NCI-H2107 treated with DMSO at 0.1 percent for 48 hours (cell line): Measurements from ENCODE around the gene PCBD1.

ENCODE experiments used
- DNase-seq: peaks from one replicate; lab custom pipeline; 2025; ENCODE audit not compliant: unreplicated experiment; lab: John Stamatoyannopoulos, UW

PCBD1 gene

DNA sequence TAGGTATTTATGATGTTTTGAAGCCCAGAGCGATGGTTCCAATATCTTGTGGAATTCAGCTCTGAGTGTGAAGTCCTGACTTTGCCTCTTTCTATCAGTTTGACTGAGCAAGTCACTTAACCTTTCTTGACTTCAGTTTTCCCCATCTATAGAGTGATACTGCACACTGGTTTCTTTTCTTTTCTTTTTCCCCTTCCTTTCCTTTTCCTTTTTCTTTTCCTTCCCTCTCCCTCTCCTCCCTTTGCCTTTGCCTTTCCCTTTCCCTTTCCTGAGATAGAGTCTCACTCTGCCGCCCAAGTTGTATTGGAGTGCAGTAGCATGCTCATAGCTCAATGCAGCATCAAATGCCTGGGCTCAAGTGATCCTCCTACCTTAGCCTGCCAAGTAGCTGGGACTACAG, 52.0 kb downstream of the PCBD1 start:
- no peak for DNase-seq

- DNase-seq = no peak
Measured at GRCh38 chr10:70834441-70835151, 53.8 kb downstream of the PCBD1 start.

GRCh38 chr10:70834021-70834420, 54.3 kb downstream of the PCBD1 start:
- DNase-seq = no peak

GRCh38 chr10:70833601-70834000, 54.8 kb downstream of the PCBD1 start:
- no peak for DNase-seq
